Measurements from ENCODE around the gene SLC38A8.

DNA sequence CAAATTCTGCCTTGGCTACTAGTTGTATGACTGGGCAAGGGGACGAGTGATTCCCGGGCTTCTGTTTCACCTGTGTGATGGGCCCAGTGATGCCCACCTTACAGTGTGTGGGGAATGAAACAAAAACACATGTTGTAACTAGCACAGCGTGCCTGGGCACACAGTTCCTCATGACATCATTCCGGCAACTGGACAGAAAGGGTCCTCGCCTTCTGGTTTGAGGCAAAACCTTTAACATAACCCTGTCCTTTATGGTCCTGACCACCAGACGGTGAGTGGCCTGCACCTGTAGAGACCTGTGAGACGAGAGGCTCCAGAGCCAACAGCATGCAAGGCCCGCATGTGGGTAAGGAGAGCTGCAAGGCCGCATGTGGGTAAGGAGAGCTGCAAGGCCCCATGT, 7.7 kb upstream of the SLC38A8 start:
- TF ChIP-seq, protein P1, sequence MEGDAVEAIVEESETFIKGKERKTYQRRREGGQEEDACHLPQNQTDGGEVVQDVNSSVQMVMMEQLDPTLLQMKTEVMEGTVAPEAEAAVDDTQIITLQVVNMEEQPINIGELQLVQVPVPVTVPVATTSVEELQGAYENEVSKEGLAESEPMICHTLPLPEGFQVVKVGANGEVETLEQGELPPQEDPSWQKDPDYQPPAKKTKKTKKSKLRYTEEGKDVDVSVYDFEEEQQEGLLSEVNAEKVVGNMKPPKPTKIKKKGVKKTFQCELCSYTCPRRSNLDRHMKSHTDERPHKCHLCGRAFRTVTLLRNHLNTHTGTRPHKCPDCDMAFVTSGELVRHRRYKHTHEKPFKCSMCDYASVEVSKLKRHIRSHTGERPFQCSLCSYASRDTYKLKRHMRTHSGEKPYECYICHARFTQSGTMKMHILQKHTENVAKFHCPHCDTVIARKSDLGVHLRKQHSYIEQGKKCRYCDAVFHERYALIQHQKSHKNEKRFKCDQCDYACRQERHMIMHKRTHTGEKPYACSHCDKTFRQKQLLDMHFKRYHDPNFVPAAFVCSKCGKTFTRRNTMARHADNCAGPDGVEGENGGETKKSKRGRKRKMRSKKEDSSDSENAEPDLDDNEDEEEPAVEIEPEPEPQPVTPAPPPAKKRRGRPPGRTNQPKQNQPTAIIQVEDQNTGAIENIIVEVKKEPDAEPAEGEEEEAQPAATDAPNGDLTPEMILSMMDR (conservative IDR thresholded peaks at IDR 0.05; ENCODE audit: low read length): no peak
- no peak for TF ChIP-seq EZH2phosphoT487 (IDR thresholded peaks at IDR 0.05; ENCODE audit: borderline replicate concordance)
